Liver (tissue), 9 donors: ENCODE data around the gene PCYT1A. TPM values are rescaled to one million over a fixed set of nuclear protein-coding genes. Genes with fewer than 3 reads are reported as not detected.

ENCODE experiments used
- DNase-seq: peaks from one replicate; pipeline ENCODE4 v3.0.0-alpha.2; 2017; ENCODE audit warnings: low spot score
- H3K27ac ChIP-seq, 2 donors: one replicate each; pipeline ENCODE4 v1.7.0; 2013; ENCODE audit warnings: inconsistent platforms in 2 of 2, low read length in 2 of 2, control low read depth in 1 of 2, low read depth in 1 of 2, mild to moderate bottlenecking in 1 of 2
- H3K27me3 ChIP-seq, 4 donors: one replicate each; pipeline versions ENCODE4 v1.6.1 to v1.7.0; 2013; ENCODE audit warnings: low read length in 3 of 4, inconsistent platforms in 1 of 4, mild to moderate bottlenecking in 1 of 4, moderate library complexity in 1 of 4; ENCODE audit not compliant: control insufficient read depth in 4 of 4, insufficient read depth in 4 of 4
- H3K36me3 ChIP-seq, 4 donors: one replicate each; pipeline versions ENCODE4 v1.6.1 to v1.7.0; 2013; ENCODE audit warnings: low read length in 3 of 4, mild to moderate bottlenecking in 3 of 4, low read depth in 1 of 4, moderate library complexity in 1 of 4; ENCODE audit not compliant: control insufficient read depth in 4 of 4, insufficient read depth in 3 of 4
- H3K4me1 ChIP-seq, 4 donors: one replicate each; pipeline versions ENCODE4 v1.6.1 to v1.7.0; 2013; ENCODE audit warnings: low read length in 3 of 4, mild to moderate bottlenecking in 3 of 4, moderate library complexity in 1 of 4; ENCODE audit not compliant: control insufficient read depth in 4 of 4, insufficient read depth in 4 of 4
- H3K4me3 ChIP-seq, 3 donors: one replicate each; pipeline versions ENCODE4 v1.6.1 to v1.7.0; 2013; ENCODE audit warnings: low read length in 3 of 3, control low read depth in 1 of 3, low read depth in 1 of 3, mild to moderate bottlenecking in 1 of 3
- H3K9ac ChIP-seq, 2 donors: one replicate each; pipeline ENCODE4 v1.7.0; 2013; ENCODE audit warnings: low read length in 2 of 2, mild to moderate bottlenecking in 2 of 2, moderate library complexity in 2 of 2, control low read depth in 1 of 2, low read depth in 1 of 2
- H3K9me3 ChIP-seq, 4 donors: one replicate each; pipeline versions ENCODE4 v1.6.1 to v1.7.0; 2013; ENCODE audit warnings: low read length in 3 of 4; ENCODE audit not compliant: control insufficient read depth in 4 of 4
- CTCF ChIP-seq: fragments of 150-350 bp; IDR thresholded peaks from 2 replicates; pipeline ENCODE4 v1.5.1; 2017; ENCODE audit warnings: improper control_type of control experiment, low read depth, low read length; ENCODE audit not compliant: missing input control
- EGR1 ChIP-seq, 2 donors: IDR thresholded peaks; 2 replicates each; pipeline ENCODE4 v1.6.1; 2016 to 2018; ENCODE audit warnings: antibody characterized with exemption in 2 of 2, low read depth in 2 of 2
- FOXA1 ChIP-seq: IDR thresholded peaks from 2 replicates; pipeline ENCODE4 v1.6.1; 2016; ENCODE audit warnings: antibody characterized with exemption
- GABPA ChIP-seq, 2 donors: IDR thresholded peaks in 1 of 2; conservative IDR thresholded peaks in 1 of 2; 2 replicates each; pipeline ENCODE4 v1.6.1; 2016; ENCODE audit warnings: antibody characterized with exemption in 2 of 2, mild to moderate bottlenecking in 1 of 2, moderate library complexity in 1 of 2
- HNF4G ChIP-seq: IDR thresholded peaks from 2 replicates; pipeline ENCODE4 v1.6.1; 2016; ENCODE audit warnings: antibody characterized with exemption
- JUND ChIP-seq, 2 donors: IDR thresholded peaks; 2 replicates each; pipeline ENCODE4 v1.6.1; 2016; ENCODE audit warnings: antibody characterized with exemption in 2 of 2
- NR2F2 ChIP-seq: IDR thresholded peaks from 2 replicates; pipeline ENCODE4 v1.6.1; 2016; ENCODE audit warnings: antibody characterized with exemption
- RAD21 ChIP-seq, 2 donors: IDR thresholded peaks; 2 replicates each; pipeline ENCODE4 v1.6.1; 2016; ENCODE audit warnings: antibody characterized with exemption in 2 of 2, mild to moderate bottlenecking in 2 of 2
- REST ChIP-seq: IDR thresholded peaks from 2 replicates; pipeline ENCODE4 v1.6.1; 2016; ENCODE audit warnings: antibody characterized with exemption, mild to moderate bottlenecking
- RXRA ChIP-seq, 2 donors: IDR thresholded peaks; 2 replicates each; pipeline ENCODE4 v1.6.1; 2017 to 2018; ENCODE audit warnings: antibody characterized with exemption in 2 of 2, mild to moderate bottlenecking in 1 of 2
- SP1 ChIP-seq: IDR thresholded peaks from 2 replicates; pipeline ENCODE4 v1.6.1; 2018; ENCODE audit warnings: antibody characterized with exemption, mild to moderate bottlenecking
- YY1 ChIP-seq: IDR thresholded peaks from 2 replicates; pipeline ENCODE4 v1.6.1; 2016; ENCODE audit warnings: antibody characterized with exemption, mild to moderate bottlenecking
- WGBS: extraction: QIAGEN DNeasy Blood & Tissue Kit; methylation state at CpG from one replicate; pipeline ENCODE4 v1.1.7; 2013; 5-methylcytosine and 5-hydroxymethylcytosine counted together
- polyA plus RNA-seq, 2 donors: library from polyadenylated mRNA; stranded (reverse) in 1 of 2; unstranded in 1 of 2; fragments of 200-250 nt in 1 of 2; fragments of >200 nt in 1 of 2; fragmentation: Nextera tagmentation in 1 of 2; extraction: Ambion mirVana in 1 of 2; gene quantifications; one replicate each; pipeline versions ENCODE4 v1.2.1 to v1.2.3, GENCODE V29; 2013 to 2015
- total RNA-seq, 2 donors: library from RNA; depleted of rRNA; stranded (reverse); fragments of >200 nt; gene quantifications; one replicate each; pipeline ENCODE4 v1.2.3, GENCODE V29; 2014
- donor health status: healthy.
- donor health status: healthy.
- donor health status: healthy.
- donor health status: healthy.
- donor health status: healthy.

PCYT1A gene
- total and polyA plus RNA-seq, 4 donors = 12.5 to 56.8 (median 24.3) TPM

- peaks cover 0 to 7% (median 2%) of the 10 kb centered on the region in 4 donors for H3K36me3 ChIP-seq
- H3K9ac ChIP-seq = no peak overlapping the region
- H3K4me3 ChIP-seq = no peak overlapping the region
- WGBS = 41% methylated on average over 19 of the region's 19 CpGs
- H3K9me3 ChIP-seq = no peaks in the 10 kb centered on the region
- H3K27ac ChIP-seq = peak overlapping the region; percentile 42 to 54
- no peaks in the 10 kb centered on the region for H3K27me3 ChIP-seq
- TF ChIP-seq NR2F2 (no peak), GABPA (IDR thresholded peaks at IDR 0.05 in 1 of 2, conservative IDR thresholded peaks at IDR 0.05 in 1 of 2) (no peak), RAD21 (IDR thresholded peaks at IDR 0.05) (peak in 1 of 2 donors; percentile 12), FOXA1 (no peak), REST (no peak), JUND (IDR thresholded peaks at IDR 0.05) (peak in 1 of 2 donors; percentile 26), EGR1 (IDR thresholded peaks at IDR 0.05; ENCODE audit: low read depth in 2 of 2) (no peak), SP1 (no peak)
- peaks cover 20 to 42% (median 29%) of the 10 kb centered on the region in 4 donors for H3K4me1 ChIP-seq
- DNase-seq = no peak
Observed at GRCh38 chr3:196219194-196219969, 68.1 kb downstream of the PCYT1A start.

GRCh38 chr3:196218155-196218712, 69.3 kb downstream of the PCYT1A start:
- Histone ChIP-seq H3K27ac (no peak overlapping the region), H3K9ac (no peak overlapping the region), H3K36me3 (peaks cover 0 to 5% (median 2%) of the 10 kb centered on the region in 4 donors), H3K27me3 (no peaks in the 10 kb centered on the region), H3K4me3 (peak overlapping the region in 1 of 3 donors; percentile 13), H3K9me3 (no peaks in the 10 kb centered on the region), H3K4me1 (peaks cover 20 to 49% (median 34%) of the 10 kb centered on the region in 4 donors)
- no peak for DNase-seq
- 61% methylated on average over 13 of the region's 13 CpGs for WGBS
- TF ChIP-seq REST = no peak
- TF ChIP-seq HNF4G = no peak
- no peak for TF ChIP-seq CTCF
- no peak for TF ChIP-seq NR2F2
- TF ChIP-seq EGR1 (IDR thresholded peaks at IDR 0.05; ENCODE audit: low read depth in 2 of 2) = no peak
- TF ChIP-seq YY1 = no peak
- TF ChIP-seq RXRA (IDR thresholded peaks at IDR 0.05) = no peak
